Mesothelial cell of epicardium (in vitro differentiated cells): ENCODE data around the gene UBE2G1. TPM values are rescaled to one million over a fixed set of nuclear protein-coding genes. Genes with fewer than 3 reads are reported as not detected.

Experiments
- DNase-seq, 2 experiments: peaks; one replicate each; pipeline ENCODE4 v3.0.0; 2021; ENCODE audit warnings: low spot score in 2 of 2; ENCODE audit not compliant: unreplicated experiment in 2 of 2
- H3K27ac Mint-ChIP-seq: 2 replicates; pipeline ENCODE4 v1.8.0; 2021; ENCODE audit warnings: mixed read lengths
- H3K27me3 Mint-ChIP-seq: 2 replicates; pipeline ENCODE4 v1.8.0; 2021; ENCODE audit warnings: low read depth, mixed read lengths
- H3K36me3 Mint-ChIP-seq: 2 replicates; pipeline ENCODE4 v1.8.0; 2021; ENCODE audit warnings: mixed read lengths
- H3K4me1 Mint-ChIP-seq: 2 replicates; pipeline ENCODE4 v1.8.0; 2021; ENCODE audit warnings: mixed read lengths
- H3K4me3 Mint-ChIP-seq: 2 replicates; pipeline ENCODE4 v1.8.0; 2021; ENCODE audit warnings: mild to moderate bottlenecking, moderate library complexity, mixed read lengths
- H3K9me3 Mint-ChIP-seq: 2 replicates; pipeline ENCODE4 v1.8.0; 2021; ENCODE audit warnings: mixed read lengths
- CTCF ChIP-seq: fragments of 200-600 bp; sonication (generic); IDR thresholded peaks from one replicate; pipeline ENCODE4 v1.5.0; 2021; ENCODE audit warnings: antibody characterized with exemption; ENCODE audit not compliant: unreplicated experiment
- total RNA-seq: library from RNA; stranded (reverse); gene quantifications from 3 replicates; pipeline ENCODE4 v1.2.1, GENCODE V29; 2021

The UBE2G1 gene
- total RNA-seq, 1 donor from 2014 or later = 86.9 TPM

DNA sequence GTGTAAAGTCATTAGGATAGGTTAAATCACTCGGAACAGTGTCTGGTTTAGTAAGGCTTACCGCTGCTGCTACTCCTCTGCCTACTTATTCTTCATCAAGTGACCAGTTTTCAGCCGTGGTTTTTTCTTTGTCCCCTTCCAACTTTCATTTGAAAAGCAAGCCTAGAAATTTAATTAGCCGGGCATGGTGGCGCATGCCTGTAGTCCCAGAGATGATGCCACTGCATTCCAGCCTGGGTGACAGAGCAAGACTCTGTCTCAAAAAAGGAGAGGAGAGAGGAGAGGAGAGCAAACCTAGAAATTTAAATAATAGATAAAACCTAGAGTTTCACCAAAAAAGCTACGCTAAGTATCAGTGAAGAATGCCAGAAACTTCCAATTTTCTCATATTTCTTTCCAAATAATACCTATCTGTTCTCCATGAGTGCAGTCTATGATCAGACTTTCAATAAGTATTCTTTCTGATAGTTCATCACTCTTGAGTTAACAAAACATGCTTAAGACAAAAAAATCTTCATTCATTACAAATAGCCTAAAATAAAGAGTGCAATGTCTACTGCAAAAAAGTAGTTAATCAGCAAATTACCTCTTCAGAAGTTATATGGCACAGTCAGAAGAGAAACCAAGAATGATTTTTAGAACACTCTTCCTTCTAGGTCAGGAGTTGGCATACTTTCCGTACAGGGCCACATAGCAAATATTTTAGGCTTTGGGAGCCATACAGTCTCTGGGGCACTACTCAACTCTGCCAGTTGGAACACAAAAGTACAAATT lies 117.8 kb downstream of the UBE2G1 start:
- Mint-ChIP-seq H3K9me3 (no peaks in the 10 kb centered on the region), H3K4me3 (no peak overlapping the region), H3K36me3 (no peaks in the 10 kb centered on the region), H3K27me3 (no peaks in the 10 kb centered on the region), H3K27ac (peak overlapping the region; percentile 96), H3K4me1 (peaks cover 33% of the 10 kb centered on the region)
- TF ChIP-seq CTCF = no peak
- no peak for DNase-seq

DNA sequence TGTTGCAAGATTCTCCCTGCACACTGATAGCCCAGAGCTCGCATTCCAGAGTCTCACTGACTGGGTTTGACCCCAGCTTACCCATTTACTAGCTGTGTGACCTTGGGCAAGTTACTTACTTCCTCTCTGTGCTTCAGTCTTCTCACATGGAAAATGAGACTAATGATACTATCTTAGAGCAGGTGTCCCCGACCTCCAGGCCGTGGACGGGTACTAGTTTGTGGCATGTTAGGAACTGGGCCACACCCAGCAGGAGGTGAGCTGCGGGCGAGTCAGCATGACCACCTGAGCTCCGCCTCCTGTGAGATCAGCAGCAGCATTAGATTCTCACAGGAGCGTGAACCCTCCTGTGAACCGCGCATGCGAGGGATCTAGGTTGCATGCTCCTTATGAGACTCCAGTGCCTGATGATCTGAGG lies 118.5 kb downstream of the UBE2G1 start:
- TF ChIP-seq CTCF = no peak
- no peak for DNase-seq
- H3K27me3 Mint-ChIP-seq = no peaks in the 10 kb centered on the region
- H3K27ac Mint-ChIP-seq = peak overlapping the region; percentile 96
- peaks cover 33% of the 10 kb centered on the region for H3K4me1 Mint-ChIP-seq
- no peaks in the 10 kb centered on the region for H3K36me3 Mint-ChIP-seq
- H3K9me3 Mint-ChIP-seq = no peaks in the 10 kb centered on the region
- peak overlapping the region; percentile 51 for H3K4me3 Mint-ChIP-seq

GRCh38 chr17:4247361-4247970 lies 119.0 kb downstream of the UBE2G1 start:
- Mint-ChIP-seq H3K36me3 (no peaks in the 10 kb centered on the region), H3K27me3 (no peaks in the 10 kb centered on the region), H3K4me3 (no peak overlapping the region), H3K4me1 (peaks cover 33% of the 10 kb centered on the region), H3K9me3 (no peaks in the 10 kb centered on the region), H3K27ac (peak overlapping the region; percentile 74)
- TF ChIP-seq CTCF = no peak
- DNase-seq = no peak

DNA sequence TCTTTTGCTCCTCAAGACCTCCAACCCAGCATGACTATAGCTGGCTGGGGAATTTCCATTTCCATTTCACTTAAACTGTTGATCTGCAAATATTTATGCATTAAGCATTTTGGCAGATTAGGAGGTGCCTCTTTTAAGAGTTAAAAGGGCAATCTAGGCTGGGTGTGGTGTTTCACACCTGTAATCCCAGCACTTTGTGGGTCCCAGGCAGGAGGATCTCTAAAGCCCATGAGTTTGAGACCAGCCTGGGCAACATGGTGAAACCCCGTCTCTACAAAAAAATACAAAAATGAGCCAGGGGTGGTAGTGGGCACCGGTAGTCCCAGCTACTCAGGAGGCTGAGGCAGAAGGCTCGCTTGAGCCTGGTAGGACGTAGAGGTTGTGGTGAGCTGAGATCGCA lies 119.8 kb downstream of the UBE2G1 start:
- Mint-ChIP-seq H3K27me3 (no peaks in the 10 kb centered on the region), H3K27ac (peak overlapping the region; percentile 74), H3K4me3 (no peak overlapping the region), H3K36me3 (peaks cover 5% of the 10 kb centered on the region), H3K4me1 (peaks cover 33% of the 10 kb centered on the region), H3K9me3 (no peaks in the 10 kb centered on the region)
- no peak for DNase-seq
- no peak for TF ChIP-seq CTCF

GRCh38 chr17:4241535-4241934 lies 124.9 kb downstream of the UBE2G1 start:
- peaks cover 14% of the 10 kb centered on the region for H3K36me3 Mint-ChIP-seq

More at GRCh38 chr17:4241535-4241934, 124.9 kb downstream of the UBE2G1 start:
- Mint-ChIP-seq H3K4me3 (no peak overlapping the region), H3K9me3 (no peaks in the 10 kb centered on the region), H3K27me3 (no peaks in the 10 kb centered on the region), H3K4me1 (peaks cover 4% of the 10 kb centered on the region), H3K27ac (no peak overlapping the region)
- no peak for DNase-seq
- no peak for TF ChIP-seq CTCF
